B cell (primary cell): Measurements from ENCODE around the gene RNPEPL1. TPM values are rescaled to one million over a fixed set of nuclear protein-coding genes. Genes with fewer than 3 reads are reported as not detected.

ENCODE experiments used
- ATAC-seq: fragments of 200-7000 bp; cut with Tn5 transposase; one replicate; pipeline ENCODE4 v1.10.0; 2021; ENCODE audit warnings: low read depth, mild to moderate bottlenecking, moderate number of reproducible peaks, moderate library complexity
- CTCF ChIA-PET: fragments of 350-600 bp; sonication (Branson Sonifier 250); formaldehyde crosslinking; loops from one replicate; lab custom pipeline; 2021; ENCODE audit warnings: antibody characterized with exemption, inconsistent platforms; lab: Charles Lee
- POLR2A ChIA-PET: fragments of 350-600 bp; sonication (Branson Sonifier 250); formaldehyde crosslinking; loops from one replicate; lab custom pipeline; 2021; ENCODE audit warnings: antibody characterized with exemption; lab: Charles Lee
- DNase-seq: peaks from one replicate; pipeline ENCODE4 v3.0.0; 2013
- H2AFZ ChIP-seq: 2 replicates; pipeline ENCODE4 v1.6.1; 2012; ENCODE audit warnings: mild to moderate bottlenecking, low read depth, low read length; ENCODE audit not compliant: insufficient read depth, poor library complexity, severe bottlenecking
- H3K27ac ChIP-seq, 2 donors: 1 replicate in 1 of 2; 2 replicates in 1 of 2; pipeline ENCODE4 v1.5.1; 2012 to 2013; ENCODE audit warnings: low read length in 2 of 2, mild to moderate bottlenecking in 2 of 2, moderate library complexity in 1 of 2
- H3K27me3 ChIP-seq, 4 experiments: fragments of 200-600 bp in 1 of 4; sonication (generic) in 1 of 4; replicated peaks in 1 of 4; 1 replicate in 2 of 4; 2 replicates in 2 of 4; pipeline versions ENCODE4 v1.6.1 to v1.7.0; 2013 to 2016; ENCODE audit warnings: low read length in 3 of 4, mild to moderate bottlenecking in 2 of 4, mixed read lengths in 1 of 4, moderate library complexity in 1 of 4; ENCODE audit not compliant: insufficient read depth in 4 of 4, control insufficient read depth in 3 of 4; ENCODE audit errors: control extremely low read depth in 1 of 4
- H3K36me3 ChIP-seq, 2 experiments: replicated peaks in 1 of 2; 1 replicate in 1 of 2; 2 replicates in 1 of 2; pipeline versions ENCODE4 v1.6.1 to v1.7.1; 2013; ENCODE audit warnings: low read length in 1 of 2; ENCODE audit not compliant: insufficient read depth in 2 of 2, control insufficient read depth in 1 of 2; ENCODE audit errors: control extremely low read depth in 1 of 2, extremely low read depth in 1 of 2
- H3K4me1 ChIP-seq, 2 donors: fragments of 200-600 bp in 1 of 2; sonication (generic) in 1 of 2; 1 replicate in 1 of 2; 2 replicates in 1 of 2; pipeline versions ENCODE4 v1.5.1 to v1.6.1; 2013 to 2017; ENCODE audit warnings: low read length in 2 of 2; ENCODE audit not compliant: control insufficient read depth in 2 of 2, insufficient read depth in 2 of 2
- H3K4me2 ChIP-seq: replicated peaks from 2 replicates; pipeline ENCODE3; 2012; ENCODE audit warnings: mild to moderate bottlenecking, low read depth, low read length; ENCODE audit not compliant: poor library complexity, severe bottlenecking
- H3K4me3 ChIP-seq, 5 experiments: fragments of 200-600 bp in 1 of 5; sonication (generic) in 1 of 5; 1 replicate in 3 of 5; 2 replicates in 2 of 5; pipeline versions ENCODE4 v1.5.1 to v1.7.0; 2011 to 2016; ENCODE audit warnings: low read length in 4 of 5, mild to moderate bottlenecking in 4 of 5, low read depth in 2 of 5, control low read depth in 1 of 5, moderate library complexity in 1 of 5; ENCODE audit not compliant: insufficient read depth in 1 of 5; ENCODE audit errors: control extremely low read depth in 1 of 5, extremely low read depth in 1 of 5
- H3K79me2 ChIP-seq: fragments of 200-600 bp; sonication (generic); one replicate; pipeline ENCODE4 v1.6.0; 2016; ENCODE audit warnings: low read length; ENCODE audit not compliant: control insufficient read depth, insufficient read depth
- H3K9ac ChIP-seq: fragments of 200-600 bp; sonication (generic); 2 replicates; pipeline ENCODE4 v1.6.1; 2017; ENCODE audit warnings: mild to moderate bottlenecking, low read length, moderate library complexity
- H3K9me3 ChIP-seq, 3 donors: one replicate each; pipeline versions ENCODE4 v1.6.1 to v1.7.1; 2013; ENCODE audit warnings: low read length in 2 of 3; ENCODE audit not compliant: control insufficient read depth in 2 of 3, insufficient read depth in 1 of 3; ENCODE audit errors: control extremely low read depth in 1 of 3
- H4K20me1 ChIP-seq: 2 replicates; pipeline ENCODE4 v1.6.0; 2012; ENCODE audit warnings: mild to moderate bottlenecking, low read length; ENCODE audit not compliant: insufficient read depth, control insufficient read depth, poor library complexity, severe bottlenecking
- H3K27ac Mint-ChIP-seq: one replicate; pipeline ENCODE4 v1.8.0; 2021; ENCODE audit warnings: mixed read lengths
- H3K27me3 Mint-ChIP-seq: one replicate; pipeline ENCODE4 v1.8.0; 2021; ENCODE audit warnings: mixed read lengths
- H3K4me1 Mint-ChIP-seq: one replicate; pipeline ENCODE4 v1.8.0; 2021; ENCODE audit warnings: mixed read lengths
- H3K4me3 Mint-ChIP-seq: one replicate; pipeline ENCODE4 v1.8.0; 2021; ENCODE audit warnings: mixed read lengths
- H3K9me3 Mint-ChIP-seq: one replicate; pipeline ENCODE4 v1.8.0; 2022; ENCODE audit warnings: mixed read lengths; ENCODE audit not compliant: insufficient read depth
- EZH2 ChIP-seq: IDR thresholded peaks from 2 replicates; pipeline ENCODE4 v1.6.1; 2012; ENCODE audit warnings: borderline replicate concordance, low read depth, mild to moderate bottlenecking, moderate library complexity, low read length; ENCODE audit not compliant: insufficient read depth, poor library complexity, severe bottlenecking
- WGBS: methylation state at CpG from one replicate; pipeline ENCODE4 v1.1.5; 2013; ENCODE audit warnings: missing lambda C conversion rate; ENCODE audit not compliant: insufficient coverage; 5-methylcytosine and 5-hydroxymethylcytosine counted together
- intact Hi-C: fragments of 100-400 bp; cut with micrococcal nuclease; formaldehyde crosslinking; loops from one replicate; pipeline ENCODE4 v1.10.0; 2022
- polyA plus RNA-seq: library from polyadenylated mRNA; depleted of rRNA; stranded (reverse); fragments of >200 nt; gene quantifications from 2 replicates; pipeline ENCODE4 v1.2.3, GENCODE V29; 2012
- total RNA-seq, 2 donors: library from RNA; stranded (reverse); fragments of 120-200 nt in 1 of 2; gene quantifications; 1 replicate in 1 of 2; 2 replicates in 1 of 2; pipeline versions ENCODE4 v1.2.3 to v1.2.4, GENCODE V29; 2013 to 2022
- TF ChIP-seq, protein P1 (sequence below): fragments of 200-600 bp; IDR thresholded peaks from one replicate; pipeline ENCODE4 v1.8.0; 2022; ENCODE audit warnings: antibody characterized with exemption, mild to moderate bottlenecking

The RNPEPL1 gene
- total and polyA plus RNA-seq, 2 donors (not counting 1 experiment from before 2014, with no cell fraction given) = 103 to 109 TPM

DNA sequence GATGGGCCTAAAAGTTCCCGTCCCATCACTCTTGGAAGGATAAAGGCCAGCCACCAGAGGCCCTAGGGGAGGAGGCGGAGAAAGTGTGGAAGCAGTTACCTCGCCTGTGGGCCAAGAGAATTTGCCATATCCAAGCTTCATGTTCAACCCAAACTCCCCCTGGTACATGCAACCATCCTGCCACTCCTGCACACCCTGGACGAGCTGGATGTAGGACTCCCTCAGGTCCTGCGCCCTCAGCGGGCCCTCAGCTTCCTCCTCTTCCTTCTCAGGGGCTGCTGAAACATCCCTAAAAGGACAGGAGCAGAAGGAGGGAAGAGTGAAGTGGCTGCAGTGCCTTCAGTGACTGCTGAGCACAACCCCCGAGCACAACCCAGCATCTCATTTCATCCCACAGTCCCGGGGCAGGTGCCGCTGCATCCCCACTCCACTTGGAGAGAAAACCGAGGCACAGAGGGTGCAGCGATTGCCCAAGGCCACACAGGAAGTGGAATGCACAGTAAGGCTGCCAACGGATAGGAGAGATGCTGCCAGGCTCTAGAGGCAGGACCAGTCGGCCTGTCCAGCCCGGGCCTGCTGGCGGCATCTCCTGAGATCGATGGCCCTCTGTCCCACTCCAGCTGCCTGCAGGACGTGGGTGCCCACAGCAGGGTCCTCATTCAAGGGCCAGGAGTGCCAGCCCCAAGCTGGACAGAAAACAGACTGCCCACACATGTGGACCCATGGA, 13.4 kb upstream of the RNPEPL1 start:
- Mint-ChIP-seq H3K9me3 (peaks cover 3% of the 10 kb centered on the region), H3K4me3 (no peak overlapping the region), H3K4me1 (peaks cover 46% of the 10 kb centered on the region), H3K27ac (no peak overlapping the region), H3K27me3 (no peaks in the 10 kb centered on the region)
- Histone ChIP-seq H4K20me1 (peaks cover 71% of the 10 kb centered on the region), H2AFZ (no peak overlapping the region), H3K27ac (no peak overlapping the region), H3K4me3 (no peak overlapping the region), H3K79me2 (peaks cover 71% of the 10 kb centered on the region), H3K36me3 (peaks cover 1 to 26% of the 10 kb centered on the region in 2 experiments), H3K4me2 (no peak overlapping the region), H3K9ac (no peak overlapping the region), H3K9me3 (peaks cover 0 to 4% (median 0%) of the 10 kb centered on the region in 3 donors), H3K27me3 (no peaks in the 10 kb centered on the region), H3K4me1 (peaks cover 39 to 43% of the 10 kb centered on the region in 2 donors)
- CTCF ChIA-PET = no interaction called here
- intact Hi-C loops = no loop called here
- TF ChIP-seq, protein P1, sequence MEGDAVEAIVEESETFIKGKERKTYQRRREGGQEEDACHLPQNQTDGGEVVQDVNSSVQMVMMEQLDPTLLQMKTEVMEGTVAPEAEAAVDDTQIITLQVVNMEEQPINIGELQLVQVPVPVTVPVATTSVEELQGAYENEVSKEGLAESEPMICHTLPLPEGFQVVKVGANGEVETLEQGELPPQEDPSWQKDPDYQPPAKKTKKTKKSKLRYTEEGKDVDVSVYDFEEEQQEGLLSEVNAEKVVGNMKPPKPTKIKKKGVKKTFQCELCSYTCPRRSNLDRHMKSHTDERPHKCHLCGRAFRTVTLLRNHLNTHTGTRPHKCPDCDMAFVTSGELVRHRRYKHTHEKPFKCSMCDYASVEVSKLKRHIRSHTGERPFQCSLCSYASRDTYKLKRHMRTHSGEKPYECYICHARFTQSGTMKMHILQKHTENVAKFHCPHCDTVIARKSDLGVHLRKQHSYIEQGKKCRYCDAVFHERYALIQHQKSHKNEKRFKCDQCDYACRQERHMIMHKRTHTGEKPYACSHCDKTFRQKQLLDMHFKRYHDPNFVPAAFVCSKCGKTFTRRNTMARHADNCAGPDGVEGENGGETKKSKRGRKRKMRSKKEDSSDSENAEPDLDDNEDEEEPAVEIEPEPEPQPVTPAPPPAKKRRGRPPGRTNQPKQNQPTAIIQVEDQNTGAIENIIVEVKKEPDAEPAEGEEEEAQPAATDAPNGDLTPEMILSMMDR = no peak
- TF ChIP-seq EZH2 = no peak
- ATAC-seq = no peak
- POLR2A ChIA-PET = no interaction called here
- no peak for DNase-seq
- 96% methylated on average over 12 of the region's 17 CpGs for WGBS
